GM18511 (cell line): ENCODE results near the gene SNCA.

ENCODE experiments used
- ATAC-seq: cut with Tn5 transposase; IDR thresholded peaks from one replicate; pipeline ENCODE4 v1.9.1; 2021; ENCODE audit warnings: mild to moderate bottlenecking, moderate library complexity; ENCODE audit not compliant: unreplicated experiment

SNCA gene

GRCh38 chr4:89712827-89713226 is 124.1 kb downstream of the SNCA start:
- no peak for ATAC-seq

DNA sequence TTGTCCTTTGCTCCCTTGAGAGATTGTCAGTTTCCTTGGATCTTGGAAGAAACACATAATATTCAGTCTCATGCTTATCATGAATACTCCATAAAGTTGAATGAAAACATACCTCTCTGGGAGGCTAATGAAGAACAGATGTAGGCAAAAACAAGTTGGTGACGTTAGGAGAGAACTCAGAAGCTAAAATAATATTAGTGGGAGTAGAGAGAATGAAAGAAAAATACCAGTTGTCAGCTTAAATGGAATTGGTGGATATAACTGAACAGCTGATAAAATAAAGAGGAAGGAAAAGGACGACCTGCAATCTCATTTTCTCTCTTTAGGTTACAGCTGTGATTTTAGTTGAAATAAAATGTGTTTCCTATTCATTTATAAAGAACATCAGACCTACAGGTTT is 124.8 kb downstream of the SNCA start:
- no peak for ATAC-seq

- no peak for ATAC-seq
Observed at GRCh38 chr4:89708903-89709421, 128.0 kb downstream of the SNCA start.

DNA sequence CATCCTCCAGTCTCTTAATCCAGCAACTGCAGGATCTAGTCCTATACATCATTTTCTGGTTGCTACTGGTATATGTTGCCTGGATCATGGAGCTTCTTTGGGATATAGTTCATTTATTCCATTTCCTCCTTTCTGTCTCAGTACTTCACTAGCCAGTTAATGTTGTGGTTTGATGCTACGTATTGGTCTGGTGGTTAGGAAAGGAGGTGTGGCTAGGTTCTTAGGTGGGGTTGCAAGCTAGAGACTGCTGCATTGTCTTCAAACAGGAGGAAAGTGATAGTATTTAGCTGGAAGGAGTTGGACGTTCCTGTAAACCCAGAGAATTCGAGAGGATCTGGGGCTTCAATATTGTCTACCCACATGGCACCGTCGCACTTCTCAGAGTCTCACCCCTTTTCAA is 129.5 kb downstream of the SNCA start:
- no peak for ATAC-seq

DNA sequence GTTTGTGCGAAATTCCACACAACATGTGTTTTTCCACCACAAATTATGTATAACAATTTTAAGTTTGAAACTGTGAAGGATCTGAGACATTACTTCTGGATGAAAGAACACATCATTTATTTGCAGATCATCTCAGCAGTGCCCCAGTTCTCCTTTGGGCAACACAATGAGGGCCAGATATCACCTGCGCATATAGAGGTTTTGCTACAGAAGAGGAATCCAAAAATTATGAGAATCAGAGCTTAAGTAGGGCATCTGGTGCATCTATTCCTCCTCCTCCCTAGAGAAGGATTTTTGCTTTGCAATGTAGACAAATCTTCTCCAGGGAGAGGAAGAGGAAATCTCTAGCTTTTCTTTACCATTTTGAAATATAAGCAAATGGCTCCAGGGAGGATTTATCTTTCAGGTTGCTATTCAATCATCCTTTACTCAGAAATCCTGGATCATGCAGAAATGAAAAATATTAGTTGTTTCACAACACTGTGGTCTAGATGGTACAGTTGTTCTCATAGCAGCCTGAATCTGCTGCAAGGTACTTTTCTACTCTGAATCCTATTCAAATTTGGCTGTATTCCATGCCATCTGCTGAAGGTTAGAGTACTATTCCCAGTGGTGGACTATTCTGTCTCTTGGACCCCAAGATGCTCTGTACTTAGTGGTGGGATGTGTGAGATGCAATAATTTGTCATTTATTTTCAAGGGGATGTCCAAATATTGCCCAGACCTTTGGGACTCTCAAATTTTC is 132.1 kb downstream of the SNCA start:
- ATAC-seq: no peak

DNA sequence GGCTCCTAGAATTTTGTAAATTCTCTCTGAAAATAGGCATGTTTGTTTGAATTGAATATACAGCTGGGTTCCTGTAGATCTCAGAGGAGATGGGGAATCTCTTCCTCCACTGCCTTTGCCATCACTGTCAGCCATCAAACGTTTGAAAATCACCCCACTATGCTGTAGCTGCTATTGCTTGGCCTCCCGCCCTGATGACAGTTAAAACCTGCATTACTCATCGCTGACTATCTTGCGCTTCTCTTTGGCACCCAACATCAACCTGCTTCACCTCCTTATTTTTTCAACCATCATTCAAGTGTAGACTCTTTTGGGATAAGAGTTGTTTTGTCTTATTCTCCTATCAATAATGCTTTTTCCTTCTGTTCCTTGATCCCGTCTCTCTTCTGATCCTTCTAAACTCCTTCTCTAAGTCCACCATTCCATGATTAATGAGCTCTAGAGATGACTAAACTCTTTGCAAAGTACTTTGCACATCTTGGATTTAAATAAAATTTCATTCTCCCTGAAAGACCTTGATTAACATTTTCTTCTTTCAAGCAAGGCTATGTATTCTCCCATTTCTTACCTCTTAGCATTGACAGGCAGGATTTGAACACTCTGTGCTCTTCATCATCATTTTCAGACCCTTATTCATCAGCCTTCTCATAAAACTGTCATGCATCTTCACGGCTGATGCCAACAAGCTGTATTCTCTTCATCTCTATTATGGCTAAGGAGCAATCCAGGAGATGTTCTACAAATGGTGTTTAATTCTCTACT is 133.0 kb downstream of the SNCA start:
- ATAC-seq: no peak

DNA sequence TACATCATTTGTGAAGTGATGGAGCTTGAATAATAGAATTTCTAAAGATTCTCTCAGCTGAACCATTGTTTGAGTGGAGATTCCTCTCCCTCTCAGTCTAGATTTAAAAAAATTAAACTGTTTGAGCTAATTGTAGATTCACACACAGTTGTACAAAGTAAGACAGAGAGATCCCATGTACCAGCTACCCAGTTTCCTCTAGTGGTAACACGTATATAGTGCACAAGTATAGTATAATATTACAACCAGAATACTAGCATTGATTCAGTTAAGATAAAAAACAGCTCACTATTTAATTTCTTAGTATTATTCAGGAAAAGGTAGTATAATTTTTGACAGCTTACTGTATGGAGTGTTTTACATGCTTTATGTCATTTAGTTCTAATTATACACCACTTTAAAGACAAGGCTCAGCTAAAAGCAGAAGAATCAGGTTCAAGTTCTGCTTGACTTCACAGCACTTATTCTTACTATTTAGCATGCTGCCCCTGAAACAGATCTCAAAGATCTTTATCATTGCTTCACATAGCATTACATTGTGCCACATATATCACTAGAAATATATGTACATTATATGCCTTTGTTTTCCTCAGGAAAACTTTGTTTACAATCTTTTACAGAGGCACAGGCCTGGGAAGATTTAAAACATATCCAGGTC is 136.1 kb downstream of the SNCA start:
- no peak for ATAC-seq

DNA sequence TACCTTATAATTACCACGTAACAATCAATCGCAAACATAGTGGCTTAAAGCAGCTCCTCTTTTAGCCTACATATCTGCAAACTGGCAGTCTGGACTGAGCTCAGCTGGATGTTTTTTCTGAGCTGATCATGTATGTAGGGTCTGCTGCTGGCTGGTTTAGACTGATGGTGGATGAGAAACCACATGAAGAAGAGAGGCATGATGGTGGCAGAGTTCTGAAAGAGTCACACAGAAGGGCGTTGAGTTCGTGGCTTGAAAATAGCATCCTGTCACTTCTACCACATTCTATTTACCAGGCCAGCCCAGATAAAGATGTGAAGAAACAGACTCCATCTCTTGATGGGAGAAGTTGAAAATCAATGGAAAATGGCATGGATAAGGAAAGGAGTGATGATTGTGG is 151.3 kb downstream of the SNCA start:
- no peak for ATAC-seq

- no peak for ATAC-seq
Observed at GRCh38 chr4:89685277-89685676, 151.7 kb downstream of the SNCA start.

DNA sequence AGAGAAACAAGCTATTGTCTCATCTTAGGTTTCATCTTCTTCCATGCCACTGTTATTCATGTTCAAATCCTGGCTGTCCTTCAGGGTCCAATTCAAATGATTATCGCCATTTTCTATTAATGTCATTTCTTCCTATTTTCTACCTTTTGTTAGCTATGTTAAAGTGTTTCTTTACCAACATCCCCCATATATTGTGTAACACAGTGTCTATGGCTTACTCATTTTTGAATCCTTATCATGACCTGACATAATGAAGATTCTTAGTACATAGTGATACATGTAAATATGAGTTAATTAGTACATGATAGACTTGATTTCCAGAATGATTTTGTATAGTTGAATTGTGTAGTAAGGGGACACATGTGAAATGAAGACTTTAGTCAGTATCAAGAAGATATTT is 152.4 kb downstream of the SNCA start:
- ATAC-seq: no peak

DNA sequence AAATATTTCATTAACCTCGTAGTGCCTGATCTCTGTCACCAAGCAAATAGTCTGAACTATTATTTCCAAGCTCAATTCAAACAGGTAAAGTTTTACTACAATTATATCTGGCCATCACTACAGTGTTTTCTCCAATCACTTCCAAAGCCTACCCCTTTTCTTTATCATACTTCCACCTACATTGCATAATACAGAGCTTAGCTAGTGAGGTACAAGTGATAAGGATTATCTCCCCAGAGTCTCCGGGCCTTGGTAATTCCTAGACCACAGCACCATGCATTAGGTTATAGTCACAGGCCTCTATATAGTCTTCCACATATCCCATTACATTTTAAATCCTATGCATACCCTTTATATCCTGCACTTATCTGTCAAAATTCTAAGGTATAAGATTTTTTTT is 154.2 kb downstream of the SNCA start:
- no peak for ATAC-seq

DNA sequence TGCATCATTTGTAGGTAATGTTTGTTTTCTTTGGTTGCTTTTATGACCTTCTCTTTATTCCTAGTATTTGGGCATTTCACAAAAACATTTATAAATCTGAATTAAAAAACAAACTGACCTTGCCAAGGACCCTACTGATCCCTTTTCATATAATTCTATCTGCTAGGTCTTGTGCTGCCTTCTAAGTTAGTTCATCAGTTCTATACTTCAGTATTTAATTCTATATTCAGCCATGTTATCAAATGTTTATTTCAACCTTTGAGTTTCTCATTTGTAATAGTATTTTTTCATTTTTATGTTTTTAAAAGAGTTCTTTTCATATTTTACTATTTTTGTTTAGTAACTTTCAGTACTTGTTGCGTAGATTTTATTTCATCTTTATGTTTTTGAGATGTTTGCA is 155.3 kb downstream of the SNCA start:
- no peak for ATAC-seq

DNA sequence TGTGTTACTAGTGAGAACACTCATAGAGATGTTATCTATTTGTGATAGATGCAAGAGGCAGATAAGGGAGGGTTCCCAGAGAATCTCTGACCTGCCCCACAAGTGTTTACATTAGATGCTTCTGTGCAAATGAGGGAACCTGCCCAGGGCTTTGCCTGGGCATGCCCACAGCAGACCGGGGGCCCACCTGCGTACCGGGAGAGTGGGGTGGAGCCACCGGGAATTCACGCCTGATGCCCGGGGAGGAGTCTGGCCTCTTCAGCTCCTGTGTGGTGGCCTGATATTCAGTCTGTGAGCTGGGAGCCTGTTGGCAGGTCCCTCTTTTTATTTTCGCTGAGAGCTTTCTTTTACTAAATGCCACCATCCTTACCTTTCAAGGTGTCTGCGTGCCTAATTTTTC is 155.7 kb downstream of the SNCA start:
- ATAC-seq: no peak

GRCh38 chr4:89674876-89675459 is 162.0 kb downstream of the SNCA start:
- no peak for ATAC-seq
